Measurements from ENCODE around the gene IRF4. TPM values are rescaled to one million over a fixed set of nuclear protein-coding genes. Genes with fewer than 3 reads are reported as not detected.

Gene IRF4
- total RNA-seq, 1 experiment from 2014 or later: 0.15 TPM

- no peaks in the 10 kb centered on the region for H3K79me2 ChIP-seq (ENCODE audit: low read length)
- CTCF ChIA-PET: no interaction called here
- no peak overlapping the region for H3K4me3 ChIP-seq (ENCODE audit: low read length)
- TF ChIP-seq EZH2phosphoT487 (IDR thresholded peaks at IDR 0.05; ENCODE audit: borderline replicate concordance, low read length): no peak
- TF ChIP-seq EZH2 (IDR thresholded peaks at IDR 0.05; ENCODE audit: low read length, unreplicated experiment): no peak
- TF ChIP-seq CTCF (conservative IDR thresholded peaks at IDR 0.05; ENCODE audit: low read depth, low read length): no peak
- H2AFZ ChIP-seq (ENCODE audit: low read length): no peak overlapping the region
- no peaks in the 10 kb centered on the region for H3K36me3 ChIP-seq (ENCODE audit: low read depth, low read length)
- no peaks in the 10 kb centered on the region for H4K20me1 ChIP-seq (ENCODE audit: low read length)
- H3K27me3 ChIP-seq (ENCODE audit: low read length): peaks cover 27% of the 10 kb centered on the region; the same call in 1 of the 2 replicates
- no peak overlapping the region for H3K27ac ChIP-seq (ENCODE audit: low read length)
- no peaks in the 10 kb centered on the region for H3K4me1 ChIP-seq (ENCODE audit: insufficient read depth, low read length)
- no peaks in the 10 kb centered on the region for H3F3A ChIP-seq (ENCODE audit: low read length, unreplicated experiment)
- H3K9me3 ChIP-seq (ENCODE audit: low read length): no peaks in the 10 kb centered on the region
- POLR2A ChIA-PET (ENCODE audit: unreplicated experiment): no interaction called here
- ATAC-seq (no peak), DNase-seq (no peak)
- H3K9me2 ChIP-seq (replicated peaks; ENCODE audit: low read length): no peaks in the 10 kb centered on the region
- no TSS peak for BruUV-seq (replicated peaks)
- no peak overlapping the region for H3K9ac ChIP-seq (ENCODE audit: low read length)
- intact Hi-C loops (cut with micrococcal nuclease): no loop called here
- H3K4me2 ChIP-seq (ENCODE audit: low read length): no peak overlapping the region
These were observed 27.6 kb upstream of the IRF4 start for GRCh38 chr6:363909-364308.

- no TSS peak for BruUV-seq (replicated peaks)
- intact Hi-C loops (cut with micrococcal nuclease): no loop called here
- Histone ChIP-seq H3K9me3 (ENCODE audit: low read length) (no peaks in the 10 kb centered on the region), H2AFZ (ENCODE audit: low read length) (no peak overlapping the region), H3K36me3 (ENCODE audit: low read depth, low read length) (no peaks in the 10 kb centered on the region), H3K27me3 (ENCODE audit: low read length) (peaks cover 27% of the 10 kb centered on the region; the same call in 1 of the 2 replicates), H4K20me1 (ENCODE audit: low read length) (no peaks in the 10 kb centered on the region), H3K79me2 (ENCODE audit: low read length) (no peaks in the 10 kb centered on the region), H3K4me3 (ENCODE audit: low read length) (no peak overlapping the region), H3K9me2 (replicated peaks; ENCODE audit: low read length) (no peaks in the 10 kb centered on the region), H3K4me2 (ENCODE audit: low read length) (no peak overlapping the region), H3K9ac (ENCODE audit: low read length) (no peak overlapping the region), H3K4me1 (ENCODE audit: insufficient read depth, low read length) (no peaks in the 10 kb centered on the region), H3F3A (ENCODE audit: low read length, unreplicated experiment) (no peaks in the 10 kb centered on the region), H3K27ac (ENCODE audit: low read length) (no peak overlapping the region)
- ATAC-seq (no peak), DNase-seq (no peak)
- TF ChIP-seq EZH2 (IDR thresholded peaks at IDR 0.05; ENCODE audit: low read length, unreplicated experiment) (no peak), EZH2phosphoT487 (IDR thresholded peaks at IDR 0.05; ENCODE audit: borderline replicate concordance, low read length) (no peak), CTCF (conservative IDR thresholded peaks at IDR 0.05; ENCODE audit: low read depth, low read length) (no peak)
- ChIA-PET CTCF (no interaction called here), POLR2A (ENCODE audit: unreplicated experiment) (no interaction called here)
These were observed 26.7 kb upstream of the IRF4 start for GRCh38 chr6:364609-365540.

- no peak overlapping the region for H3K9ac ChIP-seq (ENCODE audit: low read length)
- TF ChIP-seq EZH2 (IDR thresholded peaks at IDR 0.05; ENCODE audit: low read length, unreplicated experiment): no peak
- no peak for TF ChIP-seq EZH2phosphoT487 (IDR thresholded peaks at IDR 0.05; ENCODE audit: borderline replicate concordance, low read length)
- no peak for TF ChIP-seq CTCF (conservative IDR thresholded peaks at IDR 0.05; ENCODE audit: low read depth, low read length)
- ChIA-PET CTCF (no interaction called here), POLR2A (ENCODE audit: unreplicated experiment) (no interaction called here)
- H3K79me2 ChIP-seq (ENCODE audit: low read length): no peaks in the 10 kb centered on the region
- DNase-seq: no peak
- no peak overlapping the region for H3K27ac ChIP-seq (ENCODE audit: low read length)
- no peaks in the 10 kb centered on the region for H3K36me3 ChIP-seq (ENCODE audit: low read depth, low read length)
- no peak for ATAC-seq
- no peaks in the 10 kb centered on the region for H3K4me1 ChIP-seq (ENCODE audit: insufficient read depth, low read length)
- no peaks in the 10 kb centered on the region for H3K9me2 ChIP-seq (replicated peaks; ENCODE audit: low read length)
- H3K4me3 ChIP-seq (ENCODE audit: low read length): no peak overlapping the region
- intact Hi-C loops (cut with micrococcal nuclease): loop anchor here (2.0 kb wide), 1 partner anchor 177 kb away; no protein-coding TSS in a partner anchor
- no peaks in the 10 kb centered on the region for H3F3A ChIP-seq (ENCODE audit: low read length, unreplicated experiment)
- no peaks in the 10 kb centered on the region for H3K9me3 ChIP-seq (ENCODE audit: low read length)
- no TSS peak for BruUV-seq (replicated peaks)
- H4K20me1 ChIP-seq (ENCODE audit: low read length): no peaks in the 10 kb centered on the region
- no peak overlapping the region for H3K4me2 ChIP-seq (ENCODE audit: low read length)
- peaks cover 29% of the 10 kb centered on the region; the same call in 1 of the 2 replicates for H3K27me3 ChIP-seq (ENCODE audit: low read length)
- no peak overlapping the region for H2AFZ ChIP-seq (ENCODE audit: low read length)
These were observed 25.7 kb upstream of the IRF4 start for GRCh38 chr6:365835-366234.
